T-helper 2 cell treated with Interferon-gamma antibody and Interleukin-4, amounts not matched to agents 100 ng/mL and 5 ng/mL, for 36 hours (primary cell): Measurements from ENCODE around the gene ZNF474. TPM values are rescaled to one million over a fixed set of nuclear protein-coding genes. Genes with fewer than 3 reads are reported as not detected.
"Not testable (repeated sequence)": the region's sequence is repeated elsewhere in the genome, so short reads cannot be mapped to it uniquely, and the experiment has no call there.

Experiments used
- intact Hi-C: fragments of 100-400 bp; cut with micrococcal nuclease; formaldehyde crosslinking; loops from one replicate; pipeline ENCODE4 v1.15.1; 2023
- total RNA-seq: library from RNA; stranded (reverse); gene quantifications from 2 replicates; pipeline ENCODE4 v1.2.3, GENCODE V29; 2022

ZNF474 gene
- 0.39 TPM in 1 of 2 replicates, not detected in the other for total RNA-seq

DNA sequence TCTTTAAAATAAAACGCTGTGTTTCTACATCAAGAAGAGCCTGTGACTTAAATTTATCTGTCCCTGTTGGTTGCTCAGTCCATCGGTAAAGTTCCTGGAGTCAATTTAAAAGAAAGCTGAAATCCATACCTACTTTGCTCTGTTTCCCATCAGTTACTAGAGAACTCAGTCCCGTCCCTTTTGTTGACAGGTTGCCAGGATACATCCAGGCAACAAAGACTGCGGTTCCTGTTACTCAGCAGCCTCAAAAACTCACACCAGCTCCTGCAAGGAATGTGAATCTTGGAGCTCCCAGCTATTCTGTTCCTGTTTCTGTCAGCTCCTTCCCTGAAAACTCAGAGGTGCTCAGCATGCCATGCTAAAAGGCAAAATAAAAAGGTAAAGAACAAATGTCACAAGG lies at the start of gene ZNF474:
ZNF474 (plus strand) TSS at position 241 of the 400 bp plus-strand sequence. CDS start 22,445 bp downstream, outside the sequence.
- intact Hi-C loops, result no loop called here

DNA sequence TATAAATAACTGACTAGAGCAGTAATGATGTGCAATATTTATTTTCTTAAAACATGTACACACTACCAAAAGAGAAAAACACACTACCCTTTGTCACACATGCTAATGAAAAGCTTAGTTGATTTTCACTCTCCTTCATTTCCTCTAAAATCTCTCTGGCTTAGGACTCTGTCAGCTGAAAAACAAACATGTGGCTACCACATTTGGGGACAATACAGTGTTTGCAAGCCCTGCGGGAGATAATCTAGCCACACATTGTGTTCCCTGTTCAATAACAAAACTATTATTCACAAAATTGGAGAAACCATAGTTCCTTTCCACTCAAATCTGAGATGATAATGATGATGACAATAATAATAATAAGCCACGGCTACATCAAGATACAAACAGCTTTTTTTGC lies 47.8 kb upstream of the ZNF474 start:
- intact Hi-C loops, result no loop called here

DNA sequence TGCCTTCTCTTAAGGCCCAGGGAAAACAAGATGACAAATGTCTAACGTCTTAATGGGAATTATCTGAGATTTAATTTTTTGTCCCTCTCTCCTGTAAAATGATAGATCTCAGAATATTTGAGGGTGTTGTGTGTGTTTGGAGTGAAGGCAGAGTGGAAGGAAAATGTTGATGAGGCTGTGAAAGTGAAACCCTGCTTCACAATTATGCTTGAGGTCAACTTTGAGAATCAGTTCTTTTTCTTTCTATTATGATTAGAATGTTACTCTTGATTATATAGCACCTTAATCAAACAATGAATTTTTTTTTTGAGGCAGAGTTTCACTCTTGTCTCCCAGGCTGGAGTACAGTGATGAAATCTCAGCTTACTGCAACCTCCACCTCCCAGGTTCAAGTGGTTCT lies 45.8 kb upstream of the ZNF474 start:
- intact Hi-C loops, result no loop called here

DNA sequence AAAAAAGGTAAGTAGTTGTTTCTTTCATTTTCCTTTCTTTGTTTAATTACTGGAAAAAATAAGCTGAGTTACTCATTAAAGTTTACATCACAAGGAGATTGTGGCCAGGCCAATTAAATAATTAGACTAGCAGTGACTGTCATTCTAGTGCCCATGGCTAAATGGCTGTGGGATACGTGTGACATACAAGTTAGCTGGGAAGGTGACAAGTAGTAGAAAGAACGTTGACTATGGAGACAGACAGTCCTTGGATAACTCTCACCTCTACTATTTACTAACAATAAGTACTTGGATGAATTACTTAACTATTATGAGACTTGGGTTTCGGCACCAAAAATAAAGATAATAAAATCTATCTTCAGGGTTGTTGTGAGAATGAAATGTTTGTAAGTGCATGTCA lies 44.3 kb upstream of the ZNF474 start:
- intact Hi-C loops, result no loop called here

DNA sequence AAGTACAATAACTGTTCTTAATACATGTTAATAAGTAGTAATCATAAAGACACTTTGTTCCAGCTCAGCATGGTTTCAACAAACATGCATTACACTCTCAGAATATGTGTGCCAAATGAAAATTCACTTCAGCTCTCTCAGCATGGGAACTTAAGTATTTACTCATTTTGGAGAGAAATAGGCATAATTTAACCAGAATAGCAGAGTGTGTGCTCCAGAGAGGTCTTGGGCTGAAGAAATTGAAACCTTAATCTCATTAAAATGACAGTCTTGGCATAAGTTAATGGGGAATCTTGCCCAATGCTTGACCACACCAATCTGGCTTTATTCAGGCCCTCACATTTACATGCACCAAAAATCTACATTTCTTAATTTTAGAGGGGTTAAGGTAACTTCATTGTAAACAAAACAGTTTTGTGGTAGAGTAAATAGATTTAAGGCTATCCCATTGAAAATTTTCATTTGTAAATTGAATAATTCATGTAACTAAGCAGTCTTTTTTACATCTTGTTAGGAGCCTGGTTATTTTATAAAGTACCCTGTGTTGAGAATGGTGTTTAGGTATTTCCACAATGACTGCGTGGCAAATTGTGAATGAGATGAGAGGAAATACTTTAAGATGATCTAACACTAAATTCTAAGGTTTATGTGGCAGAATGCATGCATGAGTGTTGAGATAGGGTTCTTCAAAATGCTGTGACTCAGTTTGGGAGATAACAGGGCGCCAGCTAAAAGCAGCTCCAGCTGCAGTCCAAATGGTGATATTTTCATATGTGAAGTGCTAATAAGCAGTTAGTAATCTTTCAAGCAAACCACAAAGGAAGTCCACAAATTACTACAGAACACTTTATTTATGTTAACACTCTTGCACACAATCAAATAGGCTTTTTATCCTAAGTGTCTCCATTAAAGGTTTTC lies 40.0 kb upstream of the ZNF474 start:
- intact Hi-C loops, result no loop called here

GRCh38 chr5:122091936-122092600 lies 37.3 kb upstream of the ZNF474 start:
- intact Hi-C loops, result no loop called here

GRCh38 chr5:122093415-122094180 lies 35.7 kb upstream of the ZNF474 start:
- intact Hi-C loops, result no loop called here

- intact Hi-C loops, result not testable (repeated sequence)
Measured at GRCh38 chr5:122094251-122094650, 35.1 kb upstream of the ZNF474 start.

DNA sequence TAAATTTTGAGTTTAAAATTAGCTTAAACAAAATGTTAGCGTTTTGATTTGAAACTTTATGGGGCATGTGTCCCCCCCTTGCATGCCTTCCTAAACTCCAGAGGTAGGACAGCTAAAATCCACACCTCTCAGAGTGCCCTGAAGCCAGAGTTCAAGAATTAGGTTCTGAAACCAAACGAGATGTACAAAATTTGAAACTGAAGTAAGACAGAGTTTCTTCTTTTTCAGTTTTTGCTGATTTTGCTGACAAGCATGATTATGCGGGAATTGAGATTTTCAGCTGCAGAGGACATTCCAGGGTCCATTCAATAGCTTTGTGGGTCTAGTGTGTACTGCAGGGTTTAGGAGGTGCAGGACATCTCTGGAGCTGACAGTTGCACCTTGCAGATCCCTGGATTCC lies 34.2 kb upstream of the ZNF474 start:
- intact Hi-C loops, result no loop called here

- intact Hi-C loops, result no loop called here
Measured at GRCh38 chr5:122097391-122097790, 32.0 kb upstream of the ZNF474 start.

GRCh38 chr5:122099060-122099790 lies 30.1 kb upstream of the ZNF474 start:
- intact Hi-C loops, result no loop called here

DNA sequence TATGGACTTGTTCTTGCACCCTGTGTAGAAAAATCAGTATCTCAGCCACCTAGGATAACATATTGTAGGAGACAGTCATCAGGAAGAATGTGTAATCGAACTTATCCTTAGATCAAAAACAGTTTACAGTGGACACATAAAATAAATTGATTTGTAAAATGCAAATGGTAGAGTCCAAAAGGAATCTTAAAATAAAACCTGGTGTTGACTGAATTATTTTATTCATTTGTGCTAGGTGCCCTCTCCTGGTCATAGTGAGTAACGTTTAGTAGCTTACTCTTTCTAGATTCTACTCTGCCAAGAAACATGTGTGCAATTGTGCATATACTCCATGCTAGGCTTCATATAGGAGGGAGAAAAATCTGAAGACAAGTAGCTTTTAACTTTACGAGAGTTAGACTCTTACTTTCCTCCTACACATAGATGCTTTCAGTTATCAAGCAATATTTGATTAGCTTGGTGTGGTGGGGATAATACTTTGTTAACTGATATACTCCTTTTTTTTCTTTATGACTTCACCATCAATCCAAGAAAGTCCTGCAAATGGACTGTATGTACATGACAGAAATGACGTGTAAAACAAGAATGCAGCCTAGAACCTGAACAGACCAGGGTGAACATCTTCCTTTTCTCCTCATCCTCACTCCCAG lies 27.6 kb upstream of the ZNF474 start:
- intact Hi-C loops, result no loop called here

DNA sequence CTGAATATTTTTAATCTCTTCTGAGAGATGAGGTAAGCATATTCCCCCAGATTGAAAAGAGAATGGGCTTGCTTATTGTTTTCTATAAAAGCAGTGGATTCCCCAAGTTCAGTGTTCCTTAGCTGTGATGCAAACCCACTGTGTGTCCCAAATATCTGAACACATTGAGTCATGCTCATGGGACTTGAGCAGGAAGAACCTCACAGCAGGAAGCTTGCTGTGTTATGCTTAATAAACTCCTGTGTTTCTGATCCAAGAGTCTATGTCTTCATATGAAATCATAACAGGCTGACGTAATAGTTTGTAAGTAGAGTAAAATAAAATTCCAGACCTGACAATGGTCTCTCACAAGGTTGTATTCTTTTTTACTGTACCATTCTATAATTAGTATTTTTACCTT lies 26.5 kb upstream of the ZNF474 start:
- intact Hi-C loops, result no loop called here

GRCh38 chr5:122105909-122106308 lies 23.4 kb upstream of the ZNF474 start:
- intact Hi-C loops, result no loop called here

GRCh38 chr5:122107016-122107415 lies 22.3 kb upstream of the ZNF474 start:
- intact Hi-C loops, result no loop called here

DNA sequence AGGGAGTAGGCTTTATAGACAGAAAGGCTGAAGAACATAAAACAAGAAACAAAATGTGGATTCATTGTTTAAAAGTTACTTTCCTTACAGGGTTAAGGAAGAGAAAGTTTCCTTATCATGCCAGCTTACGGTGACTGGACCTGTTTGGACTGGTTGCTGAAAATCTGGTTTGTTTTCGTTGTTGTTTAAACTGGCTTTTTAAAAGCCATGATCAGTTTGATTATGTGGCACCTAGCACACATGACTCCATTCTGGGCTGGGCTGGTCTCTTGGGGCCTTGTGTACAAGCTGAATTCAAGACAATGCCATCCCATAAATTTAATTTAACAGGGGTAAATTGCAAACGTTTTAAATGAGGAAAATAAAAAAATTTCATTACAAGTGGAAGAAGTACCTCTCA lies 18.4 kb upstream of the ZNF474 start:
- intact Hi-C loops, result no loop called here

GRCh38 chr5:122111460-122111859 lies 17.9 kb upstream of the ZNF474 start:
- intact Hi-C loops, result no loop called here

DNA sequence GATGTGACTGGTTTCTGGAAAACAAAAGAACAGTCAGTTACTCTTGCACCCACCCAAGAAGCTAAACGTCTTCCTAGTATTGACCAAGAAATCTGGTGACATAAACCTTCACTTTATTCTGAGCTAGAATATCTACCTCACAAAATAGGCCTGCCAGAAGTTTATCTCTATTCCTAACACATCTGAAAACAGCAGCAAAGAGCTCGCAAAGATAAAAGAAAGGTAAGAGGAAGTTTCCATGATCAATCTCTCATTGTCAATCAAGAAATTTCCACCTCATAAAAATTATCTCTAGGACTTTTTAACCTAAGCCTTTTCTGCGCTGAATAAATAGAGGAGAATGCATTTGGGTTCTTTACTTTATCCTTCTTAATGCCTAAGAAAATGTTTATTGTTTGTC lies 17.3 kb upstream of the ZNF474 start:
- intact Hi-C loops, result no loop called here

GRCh38 chr5:122112733-122113558 lies 16.4 kb upstream of the ZNF474 start:
- intact Hi-C loops, result no loop called here

DNA sequence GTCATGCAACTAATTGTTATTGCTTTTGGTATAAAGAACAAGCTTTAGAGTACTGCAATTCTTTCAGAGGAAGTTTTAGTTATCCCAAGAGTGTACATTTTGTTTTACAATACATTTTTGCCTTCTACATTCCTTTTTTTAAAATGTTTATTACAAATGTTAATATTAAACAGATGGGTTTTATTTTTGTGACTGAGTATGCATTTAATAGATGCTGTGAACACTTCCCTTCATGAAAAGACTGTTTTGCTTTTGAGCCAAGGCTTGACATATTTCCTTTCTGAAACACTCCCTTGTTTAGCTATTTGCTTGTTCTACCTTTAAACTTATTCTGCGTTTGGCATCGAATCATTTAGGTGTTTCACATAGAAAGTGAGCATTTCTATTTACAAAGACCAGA lies 14.8 kb upstream of the ZNF474 start:
- intact Hi-C loops, result no loop called here
